GM19351 (cell line): ENCODE results near the gene GFM1.
"Not testable (repeated sequence)": the region's sequence is repeated elsewhere in the genome, so short reads cannot be mapped to it uniquely, and the experiment has no call there.

ENCODE experiments used
- ATAC-seq: cut with Tn5 transposase; IDR thresholded peaks from one replicate; pipeline ENCODE4 v1.9.1; 2021; ENCODE audit warnings: mild to moderate bottlenecking, moderate library complexity; ENCODE audit not compliant: unreplicated experiment

Gene GFM1

DNA sequence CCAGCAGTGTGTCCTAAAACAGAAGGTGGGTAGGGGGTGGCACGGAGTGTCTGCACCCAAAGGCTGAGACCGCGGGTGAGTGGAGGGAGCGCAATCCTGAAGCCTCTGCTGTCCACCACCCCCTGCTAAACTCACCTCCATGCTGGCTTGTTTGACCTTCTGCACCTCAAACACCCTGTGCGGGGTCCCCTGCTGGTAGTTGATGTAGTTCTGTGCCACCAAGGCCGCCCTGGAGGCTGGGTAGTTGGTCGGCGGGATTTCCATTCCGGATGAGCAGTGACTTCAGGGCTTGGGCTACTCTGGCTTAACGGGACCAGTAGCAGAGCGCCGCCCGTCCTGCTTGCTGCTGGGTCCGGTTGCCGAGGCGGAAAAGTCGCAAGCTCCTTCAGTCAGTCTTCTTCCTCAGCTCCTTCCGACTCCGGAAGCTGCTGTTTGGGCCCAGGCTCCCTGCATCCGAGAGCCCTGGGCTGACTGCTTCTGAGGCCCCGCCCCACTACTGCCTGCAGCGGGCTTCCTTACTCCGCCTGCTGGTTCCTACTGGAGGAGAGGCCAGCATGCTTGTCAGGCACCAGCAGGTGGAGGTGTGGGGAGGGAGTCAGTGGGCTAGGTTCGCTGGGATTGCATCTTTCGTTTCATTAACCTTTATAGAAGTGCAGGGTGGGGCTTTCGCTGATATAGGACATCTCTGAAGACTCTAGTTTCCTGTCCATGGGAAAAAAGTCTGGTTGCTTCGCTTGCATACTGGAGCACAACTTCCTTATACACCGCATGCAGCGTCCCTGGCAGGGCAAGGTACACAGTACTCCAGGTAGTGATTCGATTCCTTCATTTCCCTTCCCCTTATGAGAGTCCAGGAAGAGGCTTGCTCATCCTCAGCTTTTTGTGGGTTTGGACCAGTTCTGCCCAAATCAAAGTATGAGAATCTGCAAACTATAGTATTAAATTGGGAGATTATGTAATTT is 28.2 kb downstream of the GFM1 start, which contains the start of gene LXN:
Gene LXN, minus strand, starts transcription at position 434 of the 962 bp plus-strand sequence. Its CDS starts 170 bp downstream, at position 264.
- peak; percentile 98 for ATAC-seq

DNA sequence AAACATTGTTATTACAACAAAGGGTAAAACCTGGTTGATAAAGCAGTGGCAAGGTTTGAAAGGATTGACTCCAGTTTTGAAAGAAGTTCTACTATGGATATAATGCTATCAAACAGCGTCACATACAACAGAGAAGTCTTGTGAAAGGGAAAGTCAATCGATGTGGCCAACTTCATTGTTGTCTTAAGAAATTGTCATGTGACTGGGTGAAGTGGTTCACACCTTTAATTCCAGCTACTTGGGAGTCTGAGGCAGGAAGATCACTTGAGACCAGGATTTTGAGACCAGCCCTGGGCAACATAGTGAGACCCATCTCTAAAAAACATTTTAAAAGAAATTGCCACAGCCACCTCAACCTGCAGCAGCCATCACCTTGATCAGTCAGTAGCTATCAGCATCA is 34.4 kb downstream of the GFM1 start:
- no peak for ATAC-seq

DNA sequence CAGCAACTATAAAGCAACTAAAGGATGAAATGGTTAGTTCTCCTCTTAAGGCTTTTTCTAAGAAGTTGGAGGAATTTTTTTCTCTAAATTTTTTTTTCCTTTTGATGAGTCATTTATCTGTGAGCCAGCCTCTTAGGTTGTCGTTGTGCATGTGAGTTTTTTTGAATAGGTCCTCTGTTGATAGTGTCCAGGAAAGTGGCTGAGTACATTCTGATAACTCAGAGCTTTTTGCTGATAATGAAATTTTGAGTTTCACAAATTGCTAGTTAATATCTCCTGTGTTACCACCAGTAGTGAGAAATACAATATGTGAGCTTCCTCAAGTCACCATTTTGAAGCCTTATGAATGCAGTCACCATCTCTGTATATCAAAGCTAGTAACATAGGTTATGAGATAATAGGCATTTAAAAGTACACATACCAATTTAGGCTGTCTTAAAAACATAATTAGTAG is 35.2 kb downstream of the GFM1 start:
- no peak for ATAC-seq

DNA sequence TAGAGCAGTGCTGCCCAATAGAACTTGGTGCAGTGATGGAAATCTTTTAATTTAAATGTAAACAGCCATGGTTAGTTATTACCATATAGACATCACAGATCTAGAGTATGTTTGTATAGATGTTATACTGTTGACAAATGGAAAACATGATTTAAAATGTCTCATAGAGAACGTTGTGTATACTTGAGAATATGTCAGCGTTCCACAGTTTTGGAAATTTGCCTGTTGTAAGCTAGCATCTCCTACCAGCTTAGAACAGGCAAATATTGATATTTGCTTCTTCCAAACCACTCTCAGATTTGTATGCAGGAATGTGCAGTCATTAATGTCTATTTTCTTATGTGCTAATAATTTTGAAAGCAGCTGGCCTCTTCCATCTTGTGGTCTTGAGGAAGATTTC is 36.5 kb downstream of the GFM1 start:
- ATAC-seq: no peak

DNA sequence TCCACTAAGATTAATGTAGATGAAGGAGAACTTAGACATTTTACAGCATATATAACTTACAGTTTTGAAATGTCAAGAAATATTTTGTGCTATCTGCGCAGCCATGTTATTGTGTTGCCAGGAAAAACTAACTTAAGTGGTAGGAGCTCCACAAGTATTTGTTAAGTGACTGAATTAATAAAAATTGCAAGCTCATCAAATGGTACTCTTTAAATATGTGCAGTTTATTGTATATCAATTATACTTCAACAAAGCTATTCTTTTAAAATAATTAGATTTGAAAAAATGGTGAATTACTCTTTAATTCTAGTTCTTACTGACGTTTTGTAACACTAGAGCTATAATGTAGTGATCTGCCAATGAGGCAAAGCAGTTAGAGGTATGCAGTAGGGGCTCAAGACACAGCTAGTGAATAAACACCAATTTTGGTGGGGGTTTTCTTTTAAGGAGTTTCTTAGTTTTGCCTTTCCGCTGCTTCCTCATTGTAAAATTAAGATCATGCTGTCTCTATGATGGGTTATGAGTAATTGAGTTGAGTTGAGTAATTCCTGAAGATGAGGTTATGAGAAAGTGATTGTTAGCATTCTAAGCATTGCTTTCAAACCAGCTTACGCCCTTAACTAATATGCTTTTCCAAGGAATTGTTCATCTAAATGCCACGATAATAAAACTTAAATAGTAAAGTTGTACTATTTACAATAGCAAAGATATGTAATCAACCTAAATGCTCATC is 39.1 kb downstream of the GFM1 start:
- ATAC-seq: no peak

DNA sequence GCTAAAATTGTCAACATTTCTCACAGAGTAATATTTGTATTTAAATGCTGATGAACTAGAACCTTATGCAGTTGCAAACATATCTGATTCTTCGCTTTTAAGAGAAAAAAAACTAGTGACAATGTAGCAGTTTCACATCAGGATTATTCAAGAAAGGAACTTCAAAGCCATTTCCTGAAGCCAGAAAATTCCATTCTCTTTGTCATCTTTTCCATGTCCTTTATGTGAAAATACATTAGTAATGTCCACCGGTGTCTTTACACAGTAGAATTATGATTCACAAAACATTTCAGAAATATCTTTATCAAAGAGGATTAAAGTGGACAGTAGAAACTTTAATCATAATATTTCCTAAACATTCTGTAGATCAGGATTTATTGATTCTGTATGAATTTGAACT is 40.8 kb downstream of the GFM1 start:
- no peak for ATAC-seq

DNA sequence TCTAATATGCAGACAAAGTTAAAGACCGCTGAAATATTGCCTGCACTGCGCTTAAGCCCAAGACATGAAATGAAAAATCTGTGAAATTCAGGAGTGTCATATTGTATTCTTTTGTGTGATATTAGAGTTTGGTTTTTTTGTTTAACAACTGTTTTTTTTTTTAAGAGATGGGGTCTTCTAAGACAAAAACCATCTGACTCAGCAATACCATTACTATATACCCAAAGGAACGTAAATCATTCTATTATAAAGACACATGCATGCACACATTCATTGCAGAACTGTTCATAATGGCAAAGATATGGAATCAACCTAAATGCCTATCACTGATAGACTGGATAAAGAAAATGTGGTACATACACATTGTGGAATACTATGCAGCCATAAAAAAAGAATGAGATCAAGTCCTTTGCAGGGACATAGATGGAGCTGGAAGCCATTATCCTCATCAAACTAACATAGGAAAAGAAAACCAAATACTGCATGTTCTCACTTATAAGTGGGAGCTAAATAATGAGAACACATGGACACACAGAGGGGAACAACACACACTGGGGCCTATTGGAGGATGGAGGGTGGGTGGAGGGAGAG is 49.6 kb downstream of the GFM1 start:
- not testable (repeated sequence) for ATAC-seq

DNA sequence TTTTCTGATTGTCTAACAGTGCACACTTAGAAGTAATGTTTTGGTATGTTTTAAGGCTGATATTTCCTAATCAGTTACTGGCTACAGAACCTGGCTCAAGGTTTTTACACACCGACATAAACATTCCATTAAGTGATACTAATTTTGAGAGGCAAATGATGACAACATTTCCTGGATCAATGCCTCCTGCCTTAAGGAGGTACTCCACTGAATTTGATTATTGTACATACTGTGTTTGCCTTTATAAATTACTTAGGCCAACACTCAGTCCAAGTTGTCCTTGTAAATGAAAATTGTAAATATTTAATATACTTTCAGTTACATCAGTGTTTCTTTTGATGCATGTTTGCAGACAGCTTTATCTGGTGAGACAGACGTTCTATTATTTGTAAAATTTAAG is 52.3 kb downstream of the GFM1 start:
- ATAC-seq: no peak

DNA sequence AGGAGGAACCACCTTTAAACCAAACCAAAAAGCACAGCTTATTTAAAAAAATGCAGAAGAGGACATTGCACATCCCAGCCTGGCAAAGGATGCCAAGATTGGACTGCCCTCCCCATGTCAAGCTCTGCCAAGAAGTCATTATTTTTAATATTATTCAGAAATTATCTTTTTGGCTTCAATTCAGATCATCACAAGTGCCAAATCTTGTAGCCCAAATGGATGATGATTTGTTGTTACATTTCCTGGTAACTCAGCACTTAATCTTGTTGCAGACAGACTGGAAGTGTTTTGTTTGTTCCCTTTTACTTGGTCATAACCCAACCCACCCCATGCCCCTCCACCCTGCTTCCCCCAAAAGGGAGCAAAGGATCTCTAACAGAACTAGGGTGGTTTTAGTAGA is 56.2 kb downstream of the GFM1 start:
- ATAC-seq: no peak

DNA sequence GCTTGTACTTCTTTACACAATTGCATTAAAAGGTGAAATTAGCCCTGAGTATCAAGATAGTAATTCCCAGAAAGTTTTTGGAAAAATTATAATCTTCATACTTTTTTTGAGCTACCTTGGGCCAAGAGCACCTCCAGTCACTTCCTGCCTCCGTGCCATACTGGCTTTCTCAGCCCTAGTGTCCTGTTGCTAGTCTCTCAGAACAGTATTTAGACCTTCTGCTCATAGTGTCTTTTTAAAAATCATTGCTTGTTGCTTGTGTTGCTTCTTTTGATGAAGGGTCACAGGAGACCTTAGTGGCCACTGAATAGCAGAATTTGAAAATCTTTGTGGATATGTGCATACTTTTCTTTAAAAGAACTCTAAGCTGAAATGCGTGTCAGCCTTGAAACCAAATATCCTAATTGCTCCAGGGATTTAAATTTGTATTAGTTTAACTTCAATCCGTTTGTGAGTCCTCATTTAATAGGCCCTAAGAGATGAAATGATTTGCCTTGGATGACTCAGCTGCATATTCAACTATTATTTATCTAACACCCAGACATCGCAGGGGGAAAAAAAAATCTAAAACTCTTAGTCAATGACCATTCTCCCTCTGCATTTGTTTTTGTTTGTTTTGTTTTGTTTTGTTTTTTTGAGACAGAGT is 57.2 kb downstream of the GFM1 start:
- no peak for ATAC-seq

DNA sequence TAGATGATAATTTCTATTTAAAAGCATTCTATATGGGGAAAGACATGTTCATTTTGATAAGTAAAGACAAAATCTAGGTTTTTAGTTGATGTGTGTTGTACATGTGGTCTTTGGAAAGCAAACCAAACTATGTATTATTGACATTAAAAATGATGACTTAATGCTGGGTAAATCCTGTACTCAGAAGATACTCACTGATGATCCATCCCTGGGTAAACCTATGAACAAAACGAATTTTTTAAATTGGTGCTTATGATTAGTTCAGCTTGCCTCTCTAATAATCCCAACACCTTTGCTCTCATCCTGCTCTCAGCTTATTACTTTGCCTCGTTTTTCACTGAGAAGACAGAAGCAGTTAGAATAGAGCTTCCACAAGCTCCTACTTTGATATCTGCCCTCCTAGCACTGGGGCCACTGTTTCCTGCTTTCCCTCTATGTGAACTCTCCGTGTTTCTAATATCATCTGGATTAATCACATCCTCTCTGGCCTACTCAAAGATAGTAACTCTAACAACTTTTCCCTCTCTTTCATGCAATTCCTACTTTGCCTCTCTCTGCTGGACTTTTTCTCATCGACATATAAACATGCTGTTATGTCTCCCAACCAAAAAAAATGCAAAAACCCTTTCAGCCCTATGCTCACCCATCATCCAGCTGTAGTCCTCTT is 58.6 kb downstream of the GFM1 start:
- ATAC-seq: no peak

DNA sequence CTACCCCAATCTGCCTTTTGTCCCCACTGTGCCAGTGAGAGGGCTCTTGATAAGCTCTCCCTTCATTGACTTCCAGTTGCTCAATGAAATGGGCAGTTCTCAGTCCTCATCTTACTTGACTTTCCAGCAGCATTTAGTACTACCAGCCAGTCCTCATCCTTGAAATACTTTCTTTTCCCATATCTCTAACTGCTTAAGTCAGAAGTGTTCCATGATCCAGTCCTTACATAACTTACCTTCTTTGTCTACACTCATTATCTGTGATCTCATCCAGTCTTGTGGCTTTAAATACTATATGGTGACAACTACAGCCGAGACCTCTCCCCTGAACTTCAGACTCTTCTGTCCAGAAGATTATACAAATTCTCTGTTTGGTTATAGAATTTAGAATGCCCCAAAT is 59.2 kb downstream of the GFM1 start:
- no peak for ATAC-seq

DNA sequence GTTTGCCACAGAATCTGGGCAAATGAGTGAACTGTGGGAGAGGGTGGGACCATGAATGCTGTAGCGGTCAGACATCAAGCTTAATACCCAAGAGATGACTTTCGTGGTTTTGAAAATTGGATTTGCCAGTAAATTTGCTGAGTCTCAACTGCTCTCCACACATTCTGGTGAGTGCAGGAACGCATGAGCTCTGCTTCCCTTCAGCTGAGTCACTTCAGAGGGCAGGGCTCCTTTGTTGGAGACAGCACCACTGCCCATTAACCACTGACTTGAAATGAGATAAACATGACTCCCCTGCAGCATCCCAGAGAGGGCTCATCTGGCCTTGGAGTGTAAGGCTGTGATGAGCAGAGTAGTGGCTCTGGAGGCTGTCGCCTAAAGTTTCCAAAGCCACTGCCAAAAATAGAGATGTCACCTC is 65.3 kb downstream of the GFM1 start:
- no peak for ATAC-seq

DNA sequence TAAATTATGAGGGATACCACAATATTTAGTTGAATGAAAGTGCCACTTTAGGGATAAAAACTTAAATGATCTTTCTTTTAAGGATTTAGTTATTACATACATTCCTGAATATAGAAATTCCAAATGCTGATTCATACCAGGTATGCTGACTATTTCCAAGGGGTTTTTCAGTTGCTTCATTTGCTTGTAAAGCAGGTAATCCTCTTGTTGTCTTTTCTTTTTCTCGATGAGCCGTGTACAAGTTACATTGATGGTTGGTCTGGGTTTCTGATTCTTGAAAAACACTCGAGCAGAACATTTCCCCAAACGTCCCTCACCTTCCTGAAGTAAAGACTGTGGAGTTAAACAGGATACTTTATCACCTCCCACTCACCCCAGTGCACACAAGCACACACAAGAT is 66.3 kb downstream of the GFM1 start:
- ATAC-seq: no peak

DNA sequence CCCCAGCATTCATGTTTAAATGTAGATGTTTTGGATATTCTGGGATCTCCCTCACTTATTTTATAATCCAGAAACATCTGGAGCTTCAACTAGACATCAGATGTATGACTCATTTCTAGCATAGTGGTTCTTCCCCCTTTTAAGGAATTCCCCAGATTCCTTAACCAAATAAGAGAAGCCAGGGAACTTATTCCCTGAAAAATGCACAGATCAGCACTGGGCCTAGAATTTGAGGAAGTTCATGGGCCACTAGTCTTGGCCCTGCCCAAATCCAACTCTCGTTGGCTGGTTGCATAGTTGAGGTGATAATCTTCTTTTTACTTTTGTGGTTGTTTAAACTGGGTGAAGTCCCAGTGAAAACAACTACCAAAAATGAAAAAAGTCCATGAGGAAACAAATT is 67.6 kb downstream of the GFM1 start:
- ATAC-seq: peak; percentile 39

DNA sequence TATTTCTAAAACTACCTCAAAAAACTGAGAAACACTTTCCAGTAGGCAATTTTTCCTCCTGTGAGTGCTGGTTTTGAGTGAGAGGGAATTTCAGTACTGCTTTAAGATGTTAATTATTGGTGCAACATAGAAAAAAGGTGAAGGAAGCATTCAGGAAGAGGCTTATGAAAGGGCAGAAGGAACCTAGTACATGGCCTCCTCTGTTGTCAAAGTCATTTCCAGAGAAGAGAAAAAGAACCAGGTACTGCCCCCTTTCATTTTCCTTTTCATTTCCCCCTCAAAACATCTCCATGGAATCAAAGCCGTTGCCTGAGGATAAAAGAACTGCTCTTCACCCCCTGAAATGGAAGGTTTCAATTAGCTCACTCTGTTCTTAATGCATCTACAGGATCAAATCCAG is 68.1 kb downstream of the GFM1 start:
- peak; percentile 53 for ATAC-seq

DNA sequence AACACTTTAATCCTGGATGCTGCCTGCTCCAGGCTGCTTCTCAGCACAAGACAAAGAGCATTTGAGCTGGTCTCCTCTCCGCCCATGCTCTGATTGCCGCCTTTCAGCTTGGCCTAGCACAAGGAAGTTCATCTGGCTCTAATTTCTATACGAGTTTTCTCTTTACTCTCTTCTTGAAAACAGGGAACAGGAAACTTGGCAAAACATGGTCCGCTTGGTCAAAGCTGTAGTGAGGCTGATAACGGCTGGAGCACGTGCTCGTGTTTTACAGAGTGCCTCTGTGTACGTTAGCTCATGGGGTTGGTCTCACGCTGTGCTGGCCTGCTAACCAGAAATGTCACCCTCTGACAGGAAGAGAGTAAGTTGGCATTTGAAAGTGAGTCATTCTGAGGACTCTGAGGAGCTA is 68.8 kb downstream of the GFM1 start:
- ATAC-seq: no peak

DNA sequence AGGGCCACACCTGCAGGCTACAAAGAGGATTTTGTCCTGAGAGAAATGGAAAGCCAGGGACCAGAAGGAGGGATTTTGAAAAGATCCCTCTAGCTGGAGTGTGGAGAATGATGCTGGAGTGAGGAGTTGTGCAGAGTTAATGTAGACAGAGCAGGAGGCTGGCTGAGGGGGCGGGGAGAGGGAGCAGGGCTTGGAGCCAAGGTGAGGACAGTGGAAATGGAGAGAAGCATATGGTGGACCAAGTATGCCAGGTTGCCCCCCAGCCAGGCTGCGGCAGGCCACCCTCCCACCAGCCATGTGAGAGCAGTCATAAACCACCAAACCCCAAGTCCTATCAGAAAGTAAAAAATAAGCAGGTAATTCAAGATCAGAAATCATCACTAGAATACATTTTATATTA is 73.2 kb downstream of the GFM1 start:
- no peak for ATAC-seq

DNA sequence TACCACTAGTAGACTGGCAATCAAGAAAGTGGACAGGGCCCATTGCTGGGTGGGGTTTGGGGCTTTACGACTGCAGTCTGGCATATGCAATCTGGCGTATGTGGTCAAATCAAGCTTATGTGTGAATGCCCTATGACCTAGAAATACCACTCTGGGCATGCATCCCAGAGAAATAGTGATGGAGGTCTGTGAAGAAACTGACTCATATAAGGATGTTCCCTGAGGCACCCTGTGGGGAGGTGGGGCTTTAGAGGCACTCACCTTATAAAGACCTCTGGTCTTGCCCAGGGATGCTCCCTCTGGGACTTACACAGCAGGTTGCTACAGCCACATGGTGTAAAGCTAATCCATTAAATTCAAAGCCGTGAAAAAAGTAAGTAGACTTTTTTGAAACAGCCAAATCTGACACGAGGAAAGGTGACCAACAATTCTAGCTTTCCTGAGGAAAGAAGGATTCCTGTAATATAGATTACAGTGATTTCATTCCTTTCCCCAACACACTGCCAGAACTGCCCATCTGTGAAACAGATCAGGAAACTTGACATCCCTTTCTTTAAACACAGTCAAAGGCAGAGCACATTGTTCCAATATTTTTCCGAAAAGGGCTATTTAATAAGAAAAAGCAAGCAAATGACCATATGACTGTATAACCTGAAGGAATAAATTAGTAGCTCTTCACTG is 74.3 kb downstream of the GFM1 start:
- ATAC-seq: no peak

DNA sequence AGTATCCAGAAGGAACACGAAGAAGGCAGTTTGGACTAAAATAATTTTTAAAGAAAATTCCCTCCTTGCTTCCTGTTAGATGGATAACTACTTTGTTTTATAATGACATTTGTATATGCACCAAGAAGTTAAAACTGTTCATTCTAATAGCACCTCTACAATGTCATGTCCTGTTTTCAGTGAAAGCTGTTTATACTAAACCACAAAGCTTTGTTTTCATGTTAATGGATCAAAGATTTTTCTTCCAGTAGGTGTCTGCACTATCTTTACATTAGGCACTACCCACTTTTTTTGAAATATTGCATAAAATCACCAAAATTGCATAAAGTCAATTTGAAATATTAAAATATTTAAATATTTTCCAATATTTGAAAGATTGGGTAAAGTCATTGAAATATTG is 77.8 kb downstream of the GFM1 start:
- ATAC-seq: no peak
